Fibroblast of lung (primary cell): ENCODE results near the gene KCNJ11. TPM values are rescaled to one million over a fixed set of nuclear protein-coding genes. Genes with fewer than 3 reads are reported as not detected.
A peak's percentile ranks its signal among the peaks of the same experiment; 100 is the strongest.

ENCODE experiments used
- DNase-seq, 2 donors: peaks; one replicate each; pipeline versions ENCODE4 v3.0.0 to v3.0.0-alpha.2; 2010; ENCODE audit warnings: low read depth in 2 of 2
- H2AFZ ChIP-seq: 2 replicates; pipeline ENCODE4 v1.5.1; 2012; ENCODE audit warnings: low read length, control low read depth, inconsistent platforms
- H3K27ac ChIP-seq: 2 replicates; pipeline ENCODE4 v1.5.1; 2011; ENCODE audit warnings: low read length, control low read depth; ENCODE audit not compliant: insufficient read depth
- H3K27me3 ChIP-seq: 2 replicates; pipeline ENCODE4 v1.5.1; 2011; ENCODE audit warnings: mild to moderate bottlenecking, low read length; ENCODE audit not compliant: control insufficient read depth, insufficient read depth
- H3K36me3 ChIP-seq: 2 replicates; pipeline ENCODE4 v1.5.1; 2011; ENCODE audit warnings: low read length; ENCODE audit not compliant: control insufficient read depth, insufficient read depth
- H3K4me1 ChIP-seq: 2 replicates; pipeline ENCODE4 v1.5.1; 2011; ENCODE audit warnings: low read length; ENCODE audit not compliant: control insufficient read depth, insufficient read depth; ENCODE audit errors: extremely low read depth
- H3K4me2 ChIP-seq: 2 replicates; pipeline ENCODE4 v1.5.1; 2011; ENCODE audit warnings: low read length, control low read depth; ENCODE audit not compliant: insufficient read depth; ENCODE audit errors: extremely low read depth
- H3K4me3 ChIP-seq, 4 experiments: fragments of 200-600 bp in 1 of 4; sonication (generic) in 1 of 4; replicated peaks in 1 of 4; 2 replicates each; pipeline ENCODE4 v1.5.1; 2011 to 2016; ENCODE audit warnings: low read length in 4 of 4, low read depth in 3 of 4, mild to moderate bottlenecking in 3 of 4, control low read depth in 2 of 4, inconsistent platforms in 1 of 4, mixed read lengths in 1 of 4; ENCODE audit not compliant: insufficient read depth in 1 of 4; ENCODE audit errors: control extremely low read depth in 1 of 4
- H3K79me2 ChIP-seq: 2 replicates; pipeline ENCODE4 v1.5.1; 2012; ENCODE audit warnings: mild to moderate bottlenecking, low read length, inconsistent platforms; ENCODE audit not compliant: control insufficient read depth, insufficient read depth
- H3K9ac ChIP-seq: 2 replicates; pipeline ENCODE4 v1.5.1; 2011; ENCODE audit warnings: mild to moderate bottlenecking, low read length, control low read depth; ENCODE audit not compliant: insufficient read depth
- H3K9me3 ChIP-seq: 2 replicates; pipeline ENCODE4 v1.5.1; 2012; ENCODE audit warnings: low read depth, low read length; ENCODE audit not compliant: control insufficient read depth, insufficient read depth
- H4K20me1 ChIP-seq: 2 replicates; pipeline ENCODE4 v1.5.1; 2011; ENCODE audit warnings: low read length; ENCODE audit not compliant: control insufficient read depth, insufficient read depth; ENCODE audit errors: extremely low read depth
- CTCF ChIP-seq, 2 donors: IDR thresholded peaks in 1 of 2; conservative IDR thresholded peaks in 1 of 2; 1 replicate in 1 of 2; 2 replicates in 1 of 2; pipeline ENCODE4 v1.5.1; 2011 to 2012; ENCODE audit warnings: low read length in 2 of 2, control low read depth in 1 of 2, inconsistent platforms in 1 of 2, low read depth in 1 of 2, mild to moderate bottlenecking in 1 of 2
- EZH2 ChIP-seq: IDR thresholded peaks from 2 replicates; pipeline ENCODE4 v1.5.1; 2012; ENCODE audit warnings: low read length, control low read depth, mild to moderate bottlenecking; ENCODE audit errors: missing control alignments
- polyA plus RNA-seq, 2 donors: library from polyadenylated mRNA; depleted of rRNA in 1 of 2; stranded (reverse) in 1 of 2; unstranded in 1 of 2; fragments of >200 nt; gene quantifications; 2 replicates each; pipeline ENCODE4 v1.2.1, GENCODE V29; 2011 to 2012; ENCODE audit warnings: missing spikeins in 1 of 2
- total RNA-seq: library from RNA; depleted of rRNA; stranded (reverse); fragments of >200 nt; gene quantifications from 2 replicates; pipeline ENCODE4 v1.2.1, GENCODE V29; 2014

Gene KCNJ11
- total and polyA plus RNA-seq, 2 donors (not counting 1 experiment from before 2014, with no cell fraction given), result not detected

- Histone ChIP-seq H3K4me3 (no peak overlapping the region), H3K9me3 (no peaks in the 10 kb centered on the region), H3K4me2 (no peak overlapping the region), H2AFZ (no peak overlapping the region), H3K4me1 (no peaks in the 10 kb centered on the region), H3K27me3 (no peaks in the 10 kb centered on the region), H3K36me3 (no peaks in the 10 kb centered on the region), H3K27ac (no peak overlapping the region), H3K79me2 (no peaks in the 10 kb centered on the region), H3K9ac (no peak overlapping the region), H4K20me1 (no peaks in the 10 kb centered on the region)
- no peak for TF ChIP-seq CTCF (conservative IDR thresholded peaks at IDR 0.05 in 1 of 2, IDR thresholded peaks at IDR 0.05 in 1 of 2; ENCODE audit: low read depth in 1 of 2, low read length in 2 of 2)
- TF ChIP-seq EZH2, result no peak
- no peak for DNase-seq
Measured at GRCh38 chr11:17383461-17383860, 5.0 kb downstream of the KCNJ11 start.

GRCh38 chr11:17382046-17382728 is 6.3 kb downstream of the KCNJ11 start:
- Histone ChIP-seq H3K79me2 (no peaks in the 10 kb centered on the region), H3K27me3 (no peaks in the 10 kb centered on the region), H3K4me1 (no peaks in the 10 kb centered on the region), H3K27ac (no peak overlapping the region), H4K20me1 (no peaks in the 10 kb centered on the region), H3K4me3 (no peak overlapping the region), H3K9me3 (no peaks in the 10 kb centered on the region), H3K4me2 (no peak overlapping the region), H3K9ac (no peak overlapping the region), H3K36me3 (no peaks in the 10 kb centered on the region), H2AFZ (no peak overlapping the region)
- TF ChIP-seq CTCF (conservative IDR thresholded peaks at IDR 0.05 in 1 of 2, IDR thresholded peaks at IDR 0.05 in 1 of 2; ENCODE audit: low read depth in 1 of 2, low read length in 2 of 2) (no peak), EZH2 (no peak)
- DNase-seq, result peak in 1 of 2 donors; percentile 12

GRCh38 chr11:17381156-17381555 is 7.3 kb downstream of the KCNJ11 start:
- peak in 1 of 2 donors; percentile 54 for DNase-seq
- no peak overlapping the region for H3K4me3 ChIP-seq
- no peak for TF ChIP-seq CTCF (conservative IDR thresholded peaks at IDR 0.05 in 1 of 2, IDR thresholded peaks at IDR 0.05 in 1 of 2; ENCODE audit: low read depth in 1 of 2, low read length in 2 of 2)
- TF ChIP-seq EZH2, result no peak
- no peak overlapping the region for H3K4me2 ChIP-seq
- H3K36me3 ChIP-seq, result no peaks in the 10 kb centered on the region
- H3K27me3 ChIP-seq, result no peaks in the 10 kb centered on the region
- H3K79me2 ChIP-seq, result no peaks in the 10 kb centered on the region
- no peaks in the 10 kb centered on the region for H3K4me1 ChIP-seq
- H4K20me1 ChIP-seq, result no peaks in the 10 kb centered on the region
- no peaks in the 10 kb centered on the region for H3K9me3 ChIP-seq
- no peak overlapping the region for H3K9ac ChIP-seq
- H2AFZ ChIP-seq, result no peak overlapping the region
- H3K27ac ChIP-seq, result no peak overlapping the region
